SK-N-SH (cell line): ENCODE data around the gene DHODH. TPM values are rescaled to one million over a fixed set of nuclear protein-coding genes. Genes with fewer than 3 reads are reported as not detected.

ENCODE experiments used
- CTCF ChIA-PET: fragments of 300-600, 350-600 bp; formaldehyde crosslinking; extraction: SDS; loops from one replicate; lab custom pipeline; 2021; lab: Yijun Ruan, JAX
- POLR2A ChIA-PET: fragments of 350-600 bp; sonication (Branson Sonifier 250); formaldehyde crosslinking; extraction: SDS; loops from one replicate; lab custom pipeline; 2020; ENCODE audit warnings: antibody characterized with exemption, inconsistent platforms; lab: Yijun Ruan, JAX
- DNase-seq: peaks from one replicate; pipeline ENCODE4 v3.0.0; 2012
- H2AFZ ChIP-seq: fragments of 200-600 bp; sonication (generic); 2 replicates; pipeline ENCODE4 v1.8.1; 2016; ENCODE audit warnings: antibody characterized with exemption, mild to moderate bottlenecking, low read depth
- H3F3A ChIP-seq: fragments of 200-600 bp; sonication (generic); replicated peaks from 2 replicates; pipeline ENCODE3; 2016; ENCODE audit warnings: antibody characterized with exemption, mild to moderate bottlenecking; ENCODE audit not compliant: insufficient read depth
- H3K27ac ChIP-seq, 2 experiments: fragments of 200-500 bp in 1 of 2; fragments of 200-600 bp in 1 of 2; sonication (Bioruptor generic) in 1 of 2; sonication (generic), shearing (Covaris generic) in 1 of 2; 2 replicates each; pipeline versions ENCODE4 v1.5.1 to v1.6.1; 2014 to 2016; ENCODE audit warnings: low read depth in 2 of 2, inconsistent platforms in 1 of 2, low read length in 1 of 2, mild to moderate bottlenecking in 1 of 2, mixed read lengths in 1 of 2
- H3K27me3 ChIP-seq: fragments of 200-600 bp; sonication (generic), shearing (Covaris generic); 2 replicates; pipeline ENCODE4 v1.6.1; 2016; ENCODE audit warnings: mixed run types; ENCODE audit not compliant: insufficient read depth
- H3K36me3 ChIP-seq, 2 experiments: fragments of 200-500 bp in 1 of 2; fragments of 200-600 bp in 1 of 2; sonication (Bioruptor generic) in 1 of 2; sonication (generic) in 1 of 2; replicated peaks in 1 of 2; 2 replicates each; pipeline versions ENCODE3 to v1.5.1; 2014 to 2016; ENCODE audit warnings: low read length in 1 of 2, mild to moderate bottlenecking in 1 of 2; ENCODE audit not compliant: insufficient read depth in 2 of 2, control insufficient read depth in 1 of 2
- H3K4me1 ChIP-seq, 2 experiments: fragments of 200-500 bp in 1 of 2; fragments of 200-600 bp in 1 of 2; sonication (Bioruptor generic) in 1 of 2; sonication (generic), shearing (Covaris generic) in 1 of 2; 2 replicates each; pipeline versions ENCODE4 v1.5.1 to v1.6.1; 2014 to 2016; ENCODE audit warnings: low read depth in 1 of 2, low read length in 1 of 2, mixed run types in 1 of 2; ENCODE audit not compliant: insufficient read depth in 2 of 2, control insufficient read depth in 1 of 2
- H3K4me2 ChIP-seq: fragments of 200-600 bp; sonication (generic), shearing (Covaris generic); 2 replicates; pipeline ENCODE4 v1.6.1; 2017; ENCODE audit warnings: mixed run types
- H3K4me3 ChIP-seq, 2 experiments: fragments of 200-500 bp in 1 of 2; fragments of 200-600 bp in 1 of 2; sonication (Bioruptor generic) in 1 of 2; sonication (generic), shearing (Covaris generic) in 1 of 2; 2 replicates each; pipeline versions ENCODE4 v1.5.1 to v1.8.1; 2014 to 2016; ENCODE audit warnings: low read depth in 2 of 2, inconsistent platforms in 1 of 2, low read length in 1 of 2, mild to moderate bottlenecking in 1 of 2, mixed read lengths in 1 of 2, moderate library complexity in 1 of 2
- H3K79me2 ChIP-seq: fragments of 200-600 bp; sonication (generic); 2 replicates; pipeline ENCODE4 v1.8.1; 2017; ENCODE audit warnings: mild to moderate bottlenecking; ENCODE audit not compliant: insufficient read depth
- H3K9ac ChIP-seq: fragments of 200-600 bp; sonication (generic); 2 replicates; pipeline ENCODE4 v1.6.1; 2017; ENCODE audit warnings: mixed run types
- H3K9me2 ChIP-seq: fragments of 200-600 bp; sonication (generic); 2 replicates; pipeline ENCODE4 v1.6.1; 2017; ENCODE audit warnings: mixed run types
- H3K9me3 ChIP-seq: fragments of 200-600 bp; sonication (generic); 2 replicates; pipeline ENCODE4 v1.6.1; 2017; ENCODE audit warnings: mixed run types, mild to moderate bottlenecking, moderate library complexity
- H4K20me1 ChIP-seq: fragments of 200-600 bp; sonication (generic); 2 replicates; pipeline ENCODE4 v1.6.1; 2017; ENCODE audit warnings: mild to moderate bottlenecking, mixed run types; ENCODE audit not compliant: insufficient read depth
- ELF1 ChIP-seq: IDR thresholded peaks from 2 replicates; pipeline ENCODE4 v1.4.0; 2012
- EP300 ChIP-seq, 2 experiments: IDR thresholded peaks; 2 replicates each; pipeline versions ENCODE4 v1.4.0 to v1.6.1; 2012; ENCODE audit warnings: borderline replicate concordance in 1 of 2, low read depth in 1 of 2, low read length in 1 of 2
- EZH2phosphoT487 ChIP-seq: fragments of 200-600 bp; sonication (generic); IDR thresholded peaks from 2 replicates; pipeline ENCODE4 v1.6.1; 2017; ENCODE audit warnings: low read depth, mixed run types, mild to moderate bottlenecking, antibody characterized with exemption, moderate library complexity, borderline replicate concordance
- FOXJ3 ChIP-seq: sonication (generic); formaldehyde crosslinking; IDR thresholded peaks from 2 replicates; pipeline ENCODE4 v1.5.1; 2020; ENCODE audit warnings: mild to moderate bottlenecking, missing genetic modification reagents
- GATA2 ChIP-seq: sonication (generic); formaldehyde crosslinking; IDR thresholded peaks from 2 replicates; pipeline ENCODE4 v1.5.0; 2020; ENCODE audit warnings: mild to moderate bottlenecking, missing genetic modification reagents
- MEF2A ChIP-seq: IDR thresholded peaks from 2 replicates; pipeline ENCODE4 v1.4.0; 2012; ENCODE audit warnings: low read depth, borderline replicate concordance
- NRF1 ChIP-seq: IDR thresholded peaks from 2 replicates; pipeline ENCODE4 v1.6.1; 2012; ENCODE audit warnings: low read depth, mild to moderate bottlenecking, low read length
- RXRA ChIP-seq: IDR thresholded peaks from 2 replicates; pipeline ENCODE4 v1.4.0; 2012; ENCODE audit warnings: low read depth, mild to moderate bottlenecking, borderline replicate concordance
- SMC3 ChIP-seq: IDR thresholded peaks from 2 replicates; pipeline ENCODE4 v1.6.1; 2012; ENCODE audit warnings: low read depth, low read length, improper control_type of control experiment
- TAF1 ChIP-seq: IDR thresholded peaks from 2 replicates; pipeline ENCODE4 v1.6.1; 2012; ENCODE audit warnings: low read depth, mild to moderate bottlenecking, low read length, moderate library complexity, borderline replicate concordance
- TCF12 ChIP-seq: IDR thresholded peaks from 2 replicates; pipeline ENCODE4 v1.4.0; 2012
- YY1 ChIP-seq: IDR thresholded peaks from 2 replicates; pipeline ENCODE4 v1.4.0; 2012; ENCODE audit warnings: low read depth, mild to moderate bottlenecking
- WGBS: methylation state at CpG from one replicate; pipeline ENCODE4 v1.1.6; 2017; ENCODE audit warnings: low lambda C conversion rate; 5-methylcytosine and 5-hydroxymethylcytosine counted together
- polyA plus RNA-seq, 3 experiments: library from polyadenylated mRNA; depleted of rRNA; stranded (reverse); fragments of >200 nt; gene quantifications; 2 replicates each; pipeline ENCODE4 v1.2.3, GENCODE V29; 2012
- TF ChIP-seq, protein P1 (sequence below): fragments of 150-350 bp; IDR thresholded peaks from 2 replicates; pipeline ENCODE4 v1.6.1; 2016; ENCODE audit warnings: mild to moderate bottlenecking, low read depth, low read length
- TF ChIP-seq, protein P2 (sequence below): IDR thresholded peaks from 2 replicates; pipeline ENCODE4 v1.4.0; 2012; ENCODE audit warnings: low read depth, borderline replicate concordance
- TF ChIP-seq, protein P3 (sequence below): IDR thresholded peaks from 2 replicates; pipeline ENCODE4 v1.6.1; 2012; ENCODE audit warnings: mild to moderate bottlenecking, low read depth, low read length, moderate library complexity

Gene DHODH
- polyA plus RNA-seq, 1 of the 3 experiments (the other 2 are of a cell fraction), result 10.9 TPM

DNA sequence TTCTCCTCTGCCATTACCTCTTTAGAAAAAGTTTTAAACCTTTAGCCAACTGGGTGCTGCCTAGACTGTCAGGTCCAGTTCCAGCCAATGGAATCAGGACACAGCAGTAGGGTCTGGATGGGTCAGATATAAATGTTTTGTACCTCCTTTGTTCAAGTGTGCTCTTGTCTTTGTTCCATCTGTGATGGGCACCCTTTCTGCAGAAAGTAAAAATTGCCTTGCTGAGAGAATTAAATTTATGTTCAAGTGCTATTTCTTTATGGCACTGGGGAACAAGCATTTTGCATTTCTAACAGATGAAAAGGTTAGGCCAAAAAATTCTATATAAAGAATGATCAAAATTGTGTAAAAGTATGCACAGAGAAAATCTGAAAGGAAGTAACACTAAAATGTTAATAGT, 40.6 kb downstream of the DHODH start:
- Histone ChIP-seq H3K36me3 (no peaks in the 10 kb centered on the region), H3F3A (no peaks in the 10 kb centered on the region), H3K4me1 (no peaks in the 10 kb centered on the region), H3K4me3 (no peak overlapping the region), H3K4me2 (no peak overlapping the region), H3K9me3 (no peaks in the 10 kb centered on the region), H3K9me2 (no peaks in the 10 kb centered on the region), H3K79me2 (no peaks in the 10 kb centered on the region; the same call in 1 of the 2 replicates), H3K27ac (no peak overlapping the region), H3K27me3 (no peaks in the 10 kb centered on the region), H4K20me1 (no peaks in the 10 kb centered on the region), H2AFZ (no peak overlapping the region), H3K9ac (no peak overlapping the region)
- ChIA-PET CTCF (no interaction called here), POLR2A (no interaction called here)
- no peak for DNase-seq
- TF ChIP-seq, protein P1, sequence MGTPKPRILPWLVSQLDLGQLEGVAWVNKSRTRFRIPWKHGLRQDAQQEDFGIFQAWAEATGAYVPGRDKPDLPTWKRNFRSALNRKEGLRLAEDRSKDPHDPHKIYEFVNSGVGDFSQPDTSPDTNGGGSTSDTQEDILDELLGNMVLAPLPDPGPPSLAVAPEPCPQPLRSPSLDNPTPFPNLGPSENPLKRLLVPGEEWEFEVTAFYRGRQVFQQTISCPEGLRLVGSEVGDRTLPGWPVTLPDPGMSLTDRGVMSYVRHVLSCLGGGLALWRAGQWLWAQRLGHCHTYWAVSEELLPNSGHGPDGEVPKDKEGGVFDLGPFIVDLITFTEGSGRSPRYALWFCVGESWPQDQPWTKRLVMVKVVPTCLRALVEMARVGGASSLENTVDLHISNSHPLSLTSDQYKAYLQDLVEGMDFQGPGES, result no peak
- TF ChIP-seq TCF12 (no peak), MEF2A (no peak), ELF1 (no peak), EZH2phosphoT487 (no peak), TAF1 (no peak), EP300 (IDR thresholded peaks at IDR 0.05; ENCODE audit: borderline replicate concordance in 1 of 2, low read depth in 1 of 2, low read length in 1 of 2) (no peak), YY1 (no peak)

DNA sequence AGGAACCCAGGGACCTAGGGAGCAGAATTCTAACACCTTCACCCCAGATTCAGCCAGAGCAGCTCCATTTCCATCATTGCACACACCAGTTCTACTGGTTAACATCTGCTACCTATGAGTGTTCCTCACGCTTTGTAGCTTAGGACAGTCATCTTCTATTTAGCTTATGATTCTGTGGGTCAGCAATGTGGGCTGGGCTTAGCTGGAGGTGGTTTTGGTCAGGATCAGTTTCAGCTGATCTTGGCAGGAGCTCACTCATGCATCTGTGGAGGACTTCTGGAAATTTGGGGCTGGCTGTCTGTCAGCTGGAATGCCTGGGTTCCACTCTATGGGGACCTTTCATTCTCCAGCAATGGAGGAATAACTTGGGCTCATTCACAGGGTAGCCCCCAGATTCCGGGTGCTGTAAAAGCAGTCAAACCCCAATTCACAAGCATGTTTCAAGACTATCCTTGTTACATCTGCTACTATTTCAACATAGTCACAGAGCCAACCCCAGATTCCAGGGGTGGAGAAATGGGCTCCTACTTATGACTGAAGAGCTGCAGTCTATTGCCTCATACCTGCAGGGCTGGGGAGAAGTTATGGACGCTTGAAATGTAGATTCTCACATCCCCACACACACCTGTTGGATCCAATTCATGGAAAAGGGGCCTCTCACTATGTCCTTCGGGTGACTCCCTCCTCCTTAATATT, 42.4 kb downstream of the DHODH start:
- H3K4me1 ChIP-seq, result no peaks in the 10 kb centered on the region

DNA sequence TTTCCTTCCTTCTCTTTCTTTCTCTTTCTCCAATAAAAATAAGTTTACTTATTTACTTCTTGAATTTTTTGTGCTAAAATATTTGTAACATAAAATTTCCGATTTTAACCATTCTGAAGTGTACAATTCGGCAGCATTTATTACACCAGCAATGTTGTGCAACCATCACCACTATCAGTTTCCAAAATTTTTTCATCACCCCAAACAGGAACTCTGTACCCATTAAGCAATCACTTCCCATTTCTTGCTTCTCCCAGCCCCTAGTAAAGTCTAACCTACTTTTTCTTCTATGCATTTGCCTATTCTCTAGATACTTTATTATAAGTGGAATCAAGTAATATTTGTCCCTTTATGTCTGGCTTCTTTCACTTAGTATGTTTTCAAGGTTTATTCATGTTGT, 43.3 kb downstream of the DHODH start:
- 45% methylated on average over 2 of the region's 2 CpGs for WGBS
- no peaks in the 10 kb centered on the region for H4K20me1 ChIP-seq
- H3K9ac ChIP-seq, result no peak overlapping the region
- H3F3A ChIP-seq, result no peaks in the 10 kb centered on the region
- no peak overlapping the region for H3K4me2 ChIP-seq
- no peaks in the 10 kb centered on the region for H3K9me3 ChIP-seq
- no peak for DNase-seq
- no peak overlapping the region for H2AFZ ChIP-seq
- H3K27me3 ChIP-seq, result no peaks in the 10 kb centered on the region; the same call in 1 of the 2 replicates
- ChIA-PET POLR2A (no interaction called here), CTCF (no interaction called here)
- no peaks in the 10 kb centered on the region for H3K79me2 ChIP-seq
- H3K27ac ChIP-seq, result no peak overlapping the region
- no peaks in the 10 kb centered on the region for H3K9me2 ChIP-seq
- no peaks in the 10 kb centered on the region for H3K36me3 ChIP-seq
- no peaks in the 10 kb centered on the region for H3K4me1 ChIP-seq
- no peak overlapping the region for H3K4me3 ChIP-seq
- TF ChIP-seq SMC3 (no peak), NRF1 (no peak)
- TF ChIP-seq, protein P2, sequence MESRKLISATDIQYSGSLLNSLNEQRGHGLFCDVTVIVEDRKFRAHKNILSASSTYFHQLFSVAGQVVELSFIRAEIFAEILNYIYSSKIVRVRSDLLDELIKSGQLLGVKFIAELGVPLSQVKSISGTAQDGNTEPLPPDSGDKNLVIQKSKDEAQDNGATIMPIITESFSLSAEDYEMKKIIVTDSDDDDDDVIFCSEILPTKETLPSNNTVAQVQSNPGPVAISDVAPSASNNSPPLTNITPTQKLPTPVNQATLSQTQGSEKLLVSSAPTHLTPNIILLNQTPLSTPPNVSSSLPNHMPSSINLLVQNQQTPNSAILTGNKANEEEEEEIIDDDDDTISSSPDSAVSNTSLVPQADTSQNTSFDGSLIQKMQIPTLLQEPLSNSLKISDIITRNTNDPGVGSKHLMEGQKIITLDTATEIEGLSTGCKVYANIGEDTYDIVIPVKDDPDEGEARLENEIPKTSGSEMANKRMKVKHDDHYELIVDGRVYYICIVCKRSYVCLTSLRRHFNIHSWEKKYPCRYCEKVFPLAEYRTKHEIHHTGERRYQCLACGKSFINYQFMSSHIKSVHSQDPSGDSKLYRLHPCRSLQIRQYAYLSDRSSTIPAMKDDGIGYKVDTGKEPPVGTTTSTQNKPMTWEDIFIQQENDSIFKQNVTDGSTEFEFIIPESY, result no peak
- TF ChIP-seq, protein P3, sequence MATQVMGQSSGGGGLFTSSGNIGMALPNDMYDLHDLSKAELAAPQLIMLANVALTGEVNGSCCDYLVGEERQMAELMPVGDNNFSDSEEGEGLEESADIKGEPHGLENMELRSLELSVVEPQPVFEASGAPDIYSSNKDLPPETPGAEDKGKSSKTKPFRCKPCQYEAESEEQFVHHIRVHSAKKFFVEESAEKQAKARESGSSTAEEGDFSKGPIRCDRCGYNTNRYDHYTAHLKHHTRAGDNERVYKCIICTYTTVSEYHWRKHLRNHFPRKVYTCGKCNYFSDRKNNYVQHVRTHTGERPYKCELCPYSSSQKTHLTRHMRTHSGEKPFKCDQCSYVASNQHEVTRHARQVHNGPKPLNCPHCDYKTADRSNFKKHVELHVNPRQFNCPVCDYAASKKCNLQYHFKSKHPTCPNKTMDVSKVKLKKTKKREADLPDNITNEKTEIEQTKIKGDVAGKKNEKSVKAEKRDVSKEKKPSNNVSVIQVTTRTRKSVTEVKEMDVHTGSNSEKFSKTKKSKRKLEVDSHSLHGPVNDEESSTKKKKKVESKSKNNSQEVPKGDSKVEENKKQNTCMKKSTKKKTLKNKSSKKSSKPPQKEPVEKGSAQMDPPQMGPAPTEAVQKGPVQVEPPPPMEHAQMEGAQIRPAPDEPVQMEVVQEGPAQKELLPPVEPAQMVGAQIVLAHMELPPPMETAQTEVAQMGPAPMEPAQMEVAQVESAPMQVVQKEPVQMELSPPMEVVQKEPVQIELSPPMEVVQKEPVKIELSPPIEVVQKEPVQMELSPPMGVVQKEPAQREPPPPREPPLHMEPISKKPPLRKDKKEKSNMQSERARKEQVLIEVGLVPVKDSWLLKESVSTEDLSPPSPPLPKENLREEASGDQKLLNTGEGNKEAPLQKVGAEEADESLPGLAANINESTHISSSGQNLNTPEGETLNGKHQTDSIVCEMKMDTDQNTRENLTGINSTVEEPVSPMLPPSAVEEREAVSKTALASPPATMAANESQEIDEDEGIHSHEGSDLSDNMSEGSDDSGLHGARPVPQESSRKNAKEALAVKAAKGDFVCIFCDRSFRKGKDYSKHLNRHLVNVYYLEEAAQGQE, result no peak
- TF ChIP-seq, protein P1, result no peak

More for the DNA sequence above, 42.4 kb downstream of the DHODH start:
- H3K36me3 ChIP-seq, result no peaks in the 10 kb centered on the region
- WGBS, result 40% methylated on average over 4 of the region's 4 CpGs
- no peak overlapping the region for H3K27ac ChIP-seq
- no peak overlapping the region for H3K4me2 ChIP-seq
- no peaks in the 10 kb centered on the region; the same call in 1 of the 2 replicates for H3K27me3 ChIP-seq
- POLR2A ChIA-PET, result no interaction called here
- no peak for DNase-seq
- no peaks in the 10 kb centered on the region for H3K79me2 ChIP-seq
- CTCF ChIA-PET, result interaction anchor here (1.5 kb wide), 1 partner anchor 16 kb away, joined by 5 read pairs; no protein-coding TSS in a partner anchor
- no peak overlapping the region for H3K9ac ChIP-seq
- no peaks in the 10 kb centered on the region for H3F3A ChIP-seq
- H3K9me3 ChIP-seq, result no peaks in the 10 kb centered on the region
- TF ChIP-seq FOXJ3 (CRISPR knock-in tag) (no peak), RXRA (no peak), GATA2 (CRISPR knock-in tag) (no peak)
- H2AFZ ChIP-seq, result no peak overlapping the region
- no peak overlapping the region for H3K4me3 ChIP-seq
- no peaks in the 10 kb centered on the region for H3K9me2 ChIP-seq
- H4K20me1 ChIP-seq, result no peaks in the 10 kb centered on the region
